ENCODE results near the gene DDX31.

Gene DDX31

GRCh38 chr9:132547976-132548730 lies 121.6 kb downstream of the DDX31 start:
- no peak for FAIRE-seq

GRCh38 chr9:132547436-132547835 lies 122.3 kb downstream of the DDX31 start:
- FAIRE-seq: no peak

More at GRCh38 chr9:132547976-132548730, 121.6 kb downstream of the DDX31 start:
- no peak for DNase-seq (ENCODE audit: low spot score)

GRCh38 chr9:132547052-132547431 lies 122.7 kb downstream of the DDX31 start:
- FAIRE-seq (no peak), DNase-seq (ENCODE audit: low spot score) (no peak)

More at GRCh38 chr9:132547436-132547835, 122.3 kb downstream of the DDX31 start:
- DNase-seq (ENCODE audit: low spot score): no peak

GRCh38 chr9:132546148-132547051 lies 123.4 kb downstream of the DDX31 start:
- no peak for FAIRE-seq
- DNase-seq (ENCODE audit: low spot score): no peak

GRCh38 chr9:132545578-132545977 lies 124.2 kb downstream of the DDX31 start:
- no peak for DNase-seq (ENCODE audit: low spot score)
- no peak for FAIRE-seq

GRCh38 chr9:132543960-132544359 lies 125.8 kb downstream of the DDX31 start:
- DNase-seq (ENCODE audit: low spot score): no peak
- no peak for FAIRE-seq

- no peak for FAIRE-seq
Measured at GRCh38 chr9:132543251-132543650, 126.5 kb downstream of the DDX31 start.

More at GRCh38 chr9:132543251-132543650, 126.5 kb downstream of the DDX31 start:
- no peak for DNase-seq (ENCODE audit: low spot score)
